Measurements from ENCODE around the gene RELT.

RELT gene

DNA sequence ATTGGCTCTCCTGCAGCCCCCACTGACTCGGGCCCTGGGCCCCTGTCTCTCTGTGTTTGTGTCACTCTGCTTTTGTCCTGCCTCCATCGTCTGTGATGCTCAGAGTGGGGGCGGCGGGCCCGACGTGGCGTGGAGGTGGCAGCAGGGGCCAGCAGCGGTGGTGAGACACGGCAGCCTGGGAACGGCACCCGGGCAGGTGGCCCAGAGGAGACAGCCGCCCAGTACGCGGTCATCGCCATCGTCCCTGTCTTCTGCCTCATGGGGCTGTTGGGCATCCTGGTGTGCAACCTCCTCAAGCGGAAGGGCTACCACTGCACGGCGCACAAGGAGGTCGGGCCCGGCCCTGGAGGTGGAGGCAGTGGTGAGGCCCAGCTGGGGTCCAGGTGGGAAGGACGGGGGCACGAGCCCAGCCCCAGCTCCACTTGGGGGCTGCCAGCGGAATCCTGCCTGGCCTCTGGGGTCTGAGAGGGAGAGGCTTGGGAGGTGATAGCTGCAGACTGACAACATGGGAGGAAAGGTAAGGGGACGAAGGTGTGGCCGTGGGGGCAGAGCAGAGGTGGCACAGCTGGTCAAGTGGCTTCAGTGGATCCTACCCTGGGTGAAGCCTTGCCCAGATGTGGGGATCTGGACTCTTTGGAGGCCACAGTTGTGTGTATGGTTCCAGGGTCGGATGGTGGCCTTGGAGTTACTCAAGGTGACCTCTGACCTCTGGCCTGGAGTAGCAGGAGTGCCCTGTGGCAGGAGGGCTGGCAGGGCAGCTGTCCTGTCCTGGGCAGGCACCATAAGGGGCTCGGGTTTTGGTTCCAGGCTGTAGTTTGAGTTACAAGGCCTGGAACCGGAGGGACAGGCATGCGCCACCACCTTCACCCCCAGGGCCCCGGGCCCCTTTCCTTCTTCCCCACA is 16.2 kb downstream of the RELT start:
- DNase-seq (ENCODE audit: low spot score): no peak

DNA sequence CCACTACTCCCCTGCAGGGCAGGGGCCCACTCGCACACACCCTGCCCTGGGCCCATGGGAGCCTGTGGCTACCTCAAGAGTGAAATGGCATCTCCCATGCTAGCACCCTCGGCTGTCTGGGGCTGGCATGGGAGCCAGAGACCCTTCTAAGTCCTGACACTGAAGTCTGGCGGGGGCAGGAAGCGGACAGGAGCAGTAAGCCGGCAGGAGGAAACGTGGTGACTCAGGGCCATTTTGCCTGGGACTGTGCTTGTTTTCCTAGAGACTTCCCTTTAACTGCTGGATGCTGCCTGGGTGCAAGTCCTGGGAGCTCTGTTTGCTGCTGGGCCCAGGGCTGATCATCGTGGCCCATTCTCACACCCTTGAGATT is 16.8 kb downstream of the RELT start:
- DNase-seq (ENCODE audit: low spot score): no peak

DNA sequence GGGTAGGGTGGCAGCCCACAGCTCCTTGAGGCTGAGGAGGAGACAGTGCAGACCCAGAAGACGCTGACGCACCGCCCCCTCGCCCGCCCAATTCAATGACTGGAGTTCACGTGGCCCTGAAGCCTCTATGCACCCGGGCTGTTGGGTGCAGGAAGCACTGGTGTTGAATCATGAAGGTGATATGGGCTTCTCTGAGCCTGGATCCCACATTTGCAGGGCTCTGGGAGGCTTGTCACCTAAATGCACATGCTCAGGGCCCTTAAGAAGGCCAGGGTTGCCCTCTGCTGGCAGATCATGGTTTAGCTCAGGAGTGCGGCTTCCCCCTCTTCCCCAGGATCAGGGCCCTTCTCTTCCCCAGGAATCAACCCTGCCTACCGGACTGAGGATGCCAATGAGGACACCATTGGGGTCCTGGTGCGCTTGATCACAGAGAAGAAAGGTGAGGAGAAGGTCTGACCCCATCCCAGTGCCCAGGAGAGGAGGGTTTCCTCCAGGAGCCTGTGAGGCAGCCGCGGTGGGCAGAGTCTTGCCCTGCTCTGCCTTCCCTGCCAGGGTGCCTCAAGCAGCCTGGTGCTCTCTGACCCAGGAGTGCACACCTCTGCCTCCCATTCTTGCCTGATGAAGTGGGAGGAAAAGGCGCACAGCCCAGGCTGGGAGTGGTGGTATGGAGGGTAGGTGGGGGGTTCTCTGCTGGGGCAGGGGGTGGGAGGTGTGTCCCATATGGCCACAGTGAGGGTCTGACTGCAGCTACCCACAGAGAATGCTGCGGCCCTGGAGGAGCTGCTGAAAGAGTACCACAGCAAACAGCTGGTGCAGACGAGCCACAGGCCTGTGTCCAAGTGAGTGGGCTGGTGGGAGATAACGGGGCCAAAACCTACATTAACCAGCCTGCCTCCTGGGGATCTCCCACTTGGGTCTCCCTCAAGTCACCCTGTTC is 17.5 kb downstream of the RELT start:
- DNase-seq (ENCODE audit: low spot score): peak; percentile 66

DNA sequence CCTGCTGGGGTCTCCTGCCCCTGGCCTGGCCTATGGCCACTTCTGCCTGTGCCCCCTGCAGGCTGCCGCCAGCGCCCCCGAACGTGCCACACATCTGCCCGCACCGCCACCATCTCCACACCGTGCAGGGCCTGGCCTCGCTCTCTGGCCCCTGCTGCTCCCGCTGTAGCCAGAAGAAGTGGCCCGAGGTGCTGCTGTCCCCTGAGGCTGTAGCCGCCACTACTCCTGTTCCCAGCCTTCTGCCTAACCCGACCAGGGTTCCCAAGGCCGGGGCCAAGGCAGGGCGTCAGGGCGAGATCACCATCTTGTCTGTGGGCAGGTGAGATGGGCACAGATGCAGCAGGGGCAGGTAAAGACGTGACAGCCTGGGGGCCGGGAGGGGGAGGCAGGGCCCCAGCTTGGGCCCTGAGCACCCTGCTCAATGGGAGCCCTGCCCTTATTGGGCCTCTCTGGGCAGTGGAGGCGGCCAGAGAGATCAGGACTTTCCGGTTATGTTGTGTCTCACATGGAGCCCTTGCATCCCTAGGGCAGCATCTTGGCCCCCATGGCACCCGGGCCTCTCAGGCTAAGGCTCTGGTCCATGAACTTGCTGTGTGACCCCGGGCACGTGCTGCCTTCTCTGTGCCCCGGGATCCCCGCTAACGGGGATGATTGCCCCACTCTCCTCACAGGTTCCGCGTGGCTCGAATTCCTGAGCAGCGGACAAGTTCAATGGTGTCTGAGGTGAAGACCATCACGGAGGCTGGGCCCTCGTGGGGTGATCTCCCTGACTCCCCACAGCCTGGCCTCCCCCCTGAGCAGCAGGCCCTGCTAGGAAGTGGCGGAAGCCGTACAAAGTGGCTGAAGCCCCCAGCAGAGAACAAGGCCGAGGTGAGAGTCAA is 18.5 kb downstream of the RELT start:
- DNase-seq (ENCODE audit: low spot score): no peak

DNA sequence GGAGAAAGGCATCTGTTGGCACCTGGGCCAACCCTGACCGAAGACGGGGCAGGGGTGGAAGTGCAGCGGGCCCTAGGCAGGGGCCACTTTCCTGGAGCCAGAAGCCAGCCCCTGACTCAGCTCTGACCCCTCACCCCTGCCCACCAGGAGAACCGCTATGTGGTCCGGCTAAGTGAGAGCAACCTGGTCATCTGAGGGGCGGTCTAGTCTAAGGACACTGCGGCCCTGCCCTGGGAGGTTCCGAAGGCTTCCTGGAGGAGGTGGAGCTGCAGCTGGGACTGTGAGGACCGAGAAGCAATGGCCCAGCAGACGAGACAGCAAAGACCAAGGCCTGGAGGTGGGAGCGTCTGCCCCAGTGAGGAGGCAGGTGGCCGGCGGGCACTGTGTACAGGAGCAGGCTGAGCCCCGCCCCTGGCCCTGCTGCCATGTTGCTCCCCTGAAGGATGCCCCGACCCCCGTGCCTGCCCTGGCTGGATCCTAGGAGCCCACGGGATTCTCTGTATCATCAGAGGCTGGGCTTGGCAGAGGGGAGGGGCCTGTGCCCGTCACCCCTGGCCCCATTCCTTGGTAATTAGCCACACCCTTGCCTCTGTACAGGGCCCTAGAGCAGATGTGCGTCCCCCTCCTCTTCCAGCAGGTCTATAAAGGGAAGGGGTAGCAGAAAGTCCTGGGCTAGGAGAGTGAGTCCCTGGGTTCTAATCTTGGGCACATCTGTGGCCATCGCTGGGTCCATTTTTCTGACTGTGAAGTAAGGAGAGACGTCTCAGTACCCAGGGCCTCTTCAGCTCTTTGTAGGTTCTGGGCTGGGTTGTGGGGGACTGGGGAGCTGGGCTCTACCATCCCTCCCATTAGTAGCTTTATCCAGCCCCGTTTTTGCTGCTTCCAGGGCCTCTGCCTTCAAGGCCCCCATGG is 19.4 kb downstream of the RELT start:
- no peak for DNase-seq (ENCODE audit: low spot score)

DNA sequence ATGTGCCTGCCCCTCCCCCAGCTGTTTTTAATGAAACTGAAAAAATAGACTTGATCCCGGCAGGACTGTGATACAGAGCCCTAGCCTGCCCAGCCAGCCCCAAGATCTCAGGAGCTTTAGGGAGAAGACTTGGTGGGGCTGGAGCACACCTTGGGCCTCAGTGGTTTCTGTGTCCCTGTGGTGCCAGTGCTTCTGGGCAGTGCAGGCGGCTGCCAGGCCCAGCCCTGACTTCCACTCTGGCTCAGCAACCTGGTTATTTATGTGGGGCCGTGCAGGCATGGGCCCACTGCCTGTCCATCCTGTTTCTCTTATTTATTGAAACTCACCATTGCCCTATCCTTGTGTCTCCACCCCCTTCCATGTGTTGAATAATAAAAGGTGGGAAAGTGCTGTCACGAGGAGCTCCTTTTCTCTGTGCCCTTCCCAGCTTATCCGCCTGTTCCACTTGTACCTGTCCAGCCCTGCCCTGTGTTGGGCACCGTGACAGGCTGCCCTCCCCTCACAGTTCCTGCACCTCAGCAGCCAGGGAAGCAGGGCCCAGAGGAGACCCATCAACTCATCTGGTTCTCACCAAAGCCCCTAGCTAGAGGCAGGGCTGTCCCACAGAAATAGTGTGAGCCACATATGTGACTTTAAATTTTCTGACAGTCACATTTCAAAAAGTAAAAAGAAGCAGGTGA is 20.2 kb downstream of the RELT start:
- DNase-seq (ENCODE audit: low spot score): no peak

DNA sequence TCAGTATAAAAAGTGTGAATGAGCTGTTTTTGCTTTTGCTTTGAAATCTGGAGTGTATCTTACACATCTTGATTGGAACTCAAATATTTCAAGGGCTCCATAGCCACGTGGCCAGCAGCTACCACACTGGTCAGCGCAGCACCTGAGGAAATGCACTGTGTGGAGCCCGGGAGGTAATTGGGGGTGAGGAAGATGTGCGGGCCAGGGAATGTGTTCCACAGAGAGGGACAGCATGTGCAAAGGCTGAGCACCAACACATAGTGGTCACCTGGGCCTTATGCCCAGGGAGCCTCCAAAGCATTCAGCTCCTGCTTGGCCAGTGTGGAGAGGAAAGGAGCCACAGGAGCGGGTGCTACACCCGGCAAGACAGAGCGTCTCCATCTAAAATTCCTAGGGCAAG is 20.8 kb downstream of the RELT start:
- no peak for DNase-seq (ENCODE audit: low spot score)

DNA sequence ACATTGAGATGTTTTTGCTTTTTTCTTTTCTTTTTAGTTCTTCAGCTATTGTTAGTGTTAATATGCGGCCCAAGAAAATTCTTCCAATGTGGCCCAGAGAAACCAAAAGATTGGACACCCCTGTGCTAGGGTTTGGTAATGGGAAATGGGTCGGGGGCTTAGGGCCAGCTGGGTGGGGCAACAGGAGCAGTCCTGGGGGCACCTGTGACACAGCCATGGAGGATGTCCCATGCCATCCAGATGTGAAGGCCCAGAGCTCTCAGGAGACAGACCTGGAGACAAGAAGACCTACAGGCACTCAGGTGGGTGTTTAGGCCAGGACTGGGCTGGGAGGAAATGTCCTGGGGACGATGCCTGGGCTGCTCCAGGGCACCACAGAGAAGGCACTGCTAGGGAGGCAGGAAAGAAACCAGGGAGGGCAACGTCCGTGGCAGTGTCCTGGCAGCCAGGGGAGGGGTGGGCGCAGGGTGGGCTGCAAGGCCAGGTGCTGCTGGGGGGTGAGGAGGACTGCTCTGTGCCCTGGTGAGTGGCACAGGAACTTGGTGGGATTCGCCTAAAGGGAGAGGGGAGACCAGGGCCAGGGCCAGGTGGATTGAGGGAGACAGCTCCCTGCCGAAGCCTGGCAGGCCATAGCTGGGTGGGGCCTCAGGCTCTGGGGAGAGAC is 21.4 kb downstream of the RELT start:
- DNase-seq (ENCODE audit: low spot score): no peak

DNA sequence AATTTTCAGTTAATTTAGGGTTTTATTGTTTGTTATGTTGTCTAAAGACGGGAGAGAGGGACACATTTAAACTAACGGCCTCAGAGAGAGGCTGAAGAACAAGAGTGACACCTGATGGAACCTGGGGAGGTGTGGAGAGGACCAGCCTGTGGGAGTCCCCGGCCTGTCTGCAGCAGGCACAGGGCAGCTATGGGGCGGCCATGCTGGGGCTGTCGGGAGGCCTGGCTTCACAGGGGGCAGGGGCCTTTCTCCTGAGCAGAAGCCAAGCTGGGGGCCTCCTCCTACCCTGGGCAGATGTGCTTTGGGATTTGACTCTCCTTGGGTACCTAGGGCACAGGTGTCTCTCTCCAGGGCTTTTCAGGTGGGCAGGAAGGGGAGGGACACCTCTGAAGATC is 21.9 kb downstream of the RELT start:
- no peak for DNase-seq (ENCODE audit: low spot score)

DNA sequence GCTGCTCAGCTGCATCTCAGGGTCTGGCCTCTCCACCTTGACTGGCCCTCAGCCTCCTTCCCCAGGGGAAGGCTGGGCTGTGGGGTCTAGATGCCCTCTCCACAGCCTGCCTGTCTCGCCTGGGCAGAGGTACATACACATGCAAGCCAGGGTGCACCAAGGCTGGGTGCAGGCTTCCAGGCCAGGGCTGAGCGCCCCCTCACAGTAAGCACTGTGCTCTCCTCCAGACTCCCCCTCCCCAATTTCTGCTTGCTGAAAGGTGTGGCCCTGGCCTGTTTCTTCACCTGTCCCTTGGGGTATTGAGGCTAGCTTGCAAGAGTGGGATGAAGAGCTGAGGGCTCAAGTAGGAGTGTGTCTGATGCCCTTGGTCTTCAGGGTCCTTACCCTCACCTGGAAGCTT is 22.5 kb downstream of the RELT start:
- DNase-seq (ENCODE audit: low spot score): no peak

DNA sequence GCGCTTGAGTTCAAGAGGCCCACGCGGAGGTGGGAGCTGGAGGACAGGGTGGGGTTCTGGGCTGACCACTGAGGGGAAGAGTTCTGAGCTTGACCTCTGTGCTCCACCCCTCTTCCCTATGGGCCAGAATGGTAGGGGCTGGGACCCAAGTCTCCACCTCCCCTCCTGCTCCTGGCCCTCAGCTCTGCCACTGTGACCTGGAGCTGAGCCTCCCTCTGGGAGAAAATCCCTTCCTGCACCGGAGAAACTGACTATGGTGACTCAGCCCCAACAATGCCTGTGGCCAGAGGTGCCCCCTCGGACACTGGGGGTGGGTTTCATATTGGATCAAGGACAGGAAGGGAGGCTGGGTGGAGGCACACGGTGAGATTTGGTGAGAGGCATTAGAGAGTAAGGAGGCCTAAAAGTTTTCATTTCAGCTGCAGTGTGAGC is 23.0 kb downstream of the RELT start:
- no peak for DNase-seq (ENCODE audit: low spot score)

DNA sequence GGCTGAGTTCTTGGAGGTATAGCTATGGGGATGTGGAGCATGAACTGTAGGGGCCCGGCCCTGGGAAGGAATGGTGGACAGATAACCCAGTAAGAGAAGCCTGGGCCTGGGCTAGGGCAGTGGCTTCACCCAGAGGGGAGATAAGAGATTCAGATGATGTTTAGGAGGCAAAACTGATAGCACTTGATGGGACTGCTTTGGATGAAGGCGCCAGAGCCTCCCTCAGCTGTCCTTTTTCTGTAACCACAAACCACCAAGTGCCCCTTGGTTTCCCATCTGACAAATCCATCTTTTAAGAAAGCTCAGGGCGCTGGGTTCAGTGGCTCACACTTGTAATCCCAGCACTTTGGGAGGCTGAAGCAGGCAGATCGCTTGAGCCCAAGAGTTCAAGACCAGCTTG is 23.4 kb downstream of the RELT start:
- no peak for DNase-seq (ENCODE audit: low spot score)

DNA sequence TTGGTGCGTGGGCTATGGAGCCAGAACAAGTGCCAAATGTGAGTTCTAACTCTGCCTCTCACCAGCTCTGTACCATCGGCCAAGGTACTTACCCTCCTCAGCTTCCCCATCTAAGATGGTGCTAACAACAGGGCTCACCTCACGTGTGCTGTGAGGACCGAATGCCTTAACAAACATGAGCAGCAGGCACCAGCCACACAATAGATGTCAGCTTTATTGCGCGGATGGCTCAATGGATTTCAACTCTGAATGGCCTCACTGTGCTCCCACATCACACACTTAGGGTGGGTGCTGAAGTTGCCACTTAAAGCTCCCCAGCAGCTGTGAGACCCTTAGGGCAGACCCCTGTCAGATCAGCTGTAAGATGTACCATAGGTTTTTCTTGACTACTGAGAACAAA is 24.1 kb downstream of the RELT start:
- DNase-seq (ENCODE audit: low spot score): no peak

DNA sequence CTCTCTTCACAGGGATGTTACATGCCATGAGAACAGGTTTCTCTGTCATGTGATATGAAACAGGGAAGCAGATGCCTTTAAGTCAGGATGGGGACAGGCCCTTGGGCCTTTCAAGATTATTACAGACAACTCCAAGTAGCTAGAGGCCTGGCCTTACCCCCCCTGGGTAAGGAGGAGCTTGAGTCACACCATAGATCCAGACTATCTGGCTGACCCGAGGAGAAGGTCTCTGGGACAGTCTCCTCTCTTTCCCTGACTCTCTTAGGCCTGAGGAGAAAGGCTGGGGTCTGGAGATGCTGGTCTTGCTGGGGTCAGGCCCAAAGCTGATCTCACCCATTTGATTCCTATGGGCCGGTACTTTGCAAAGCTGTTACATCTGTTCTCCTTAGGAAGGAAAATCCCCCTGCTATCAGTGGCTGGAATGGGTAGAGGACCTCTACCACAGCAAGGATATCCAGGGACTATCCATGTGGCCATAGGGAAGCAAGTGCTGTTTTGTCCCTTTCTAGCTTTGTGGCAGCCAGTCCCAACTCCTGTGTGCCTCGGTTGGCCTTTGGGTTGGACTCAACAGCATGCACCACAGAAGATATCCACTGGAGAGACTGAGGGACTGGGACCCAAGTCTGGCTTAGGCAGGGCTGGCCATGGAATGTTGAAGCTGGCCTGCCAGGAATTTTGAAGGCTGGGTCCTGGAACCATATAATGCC is 25.2 kb downstream of the RELT start:
- DNase-seq (ENCODE audit: low spot score): no peak

DNA sequence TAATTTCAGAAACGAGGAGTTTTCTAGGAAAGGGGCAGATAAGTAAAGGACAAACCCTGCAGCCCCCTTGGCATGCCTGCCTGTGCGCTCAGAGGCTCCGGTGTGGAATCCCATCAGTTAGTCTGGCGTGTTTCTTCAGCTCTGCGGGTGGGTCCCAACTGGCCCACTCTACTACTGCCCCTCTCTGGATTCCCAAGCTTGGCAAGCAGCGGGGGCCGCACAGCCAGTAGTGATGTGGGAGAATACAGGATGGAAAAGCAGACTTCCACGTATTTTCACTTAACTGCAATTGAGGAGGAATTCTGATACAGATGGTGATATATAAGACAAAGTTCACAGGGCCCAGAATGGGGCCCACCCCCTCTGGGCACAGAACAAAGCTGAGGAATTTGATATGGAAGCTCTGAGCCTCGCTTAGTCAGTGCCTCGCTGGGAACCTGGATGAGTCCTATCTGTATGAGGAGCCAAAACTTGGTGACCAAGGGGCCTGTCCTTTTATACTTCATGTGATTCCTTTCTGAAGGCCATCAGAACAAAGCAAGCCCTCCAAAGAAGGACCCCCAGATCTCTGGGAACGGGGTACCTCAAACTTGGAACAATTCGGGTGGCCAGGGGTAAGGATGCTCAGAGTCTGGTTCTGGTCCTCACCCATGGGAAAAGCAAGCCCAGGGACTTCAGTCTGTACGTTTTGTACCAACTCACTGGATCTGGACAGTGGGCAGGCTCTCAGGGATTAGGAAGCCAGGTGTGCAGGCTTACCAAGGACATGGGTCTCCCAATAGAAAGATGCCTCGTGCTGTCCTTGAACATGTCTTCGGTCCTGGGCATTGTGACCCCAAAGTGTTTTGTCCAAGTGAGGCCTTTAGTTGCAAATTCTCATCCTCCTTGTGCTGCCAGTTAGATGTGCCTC is 26.0 kb downstream of the RELT start:
- no peak for DNase-seq (ENCODE audit: low spot score)

DNA sequence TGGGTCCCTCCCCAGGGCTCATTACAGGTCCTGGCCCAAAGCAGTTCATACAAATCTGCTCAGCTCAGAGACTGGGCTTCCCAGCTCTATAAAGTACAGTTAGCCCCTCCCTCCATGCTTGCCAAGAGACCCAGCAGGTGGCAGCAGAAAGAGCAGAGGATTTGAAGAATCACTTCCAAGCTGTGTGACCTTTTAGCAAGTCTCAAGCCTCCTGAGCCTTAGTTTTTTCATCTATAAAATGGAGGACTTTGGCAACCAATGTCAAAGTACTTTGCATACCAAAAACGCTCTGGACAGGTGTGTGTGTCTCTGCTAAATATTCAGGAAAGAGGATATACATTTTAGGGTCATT is 26.6 kb downstream of the RELT start:
- DNase-seq (ENCODE audit: low spot score): no peak

DNA sequence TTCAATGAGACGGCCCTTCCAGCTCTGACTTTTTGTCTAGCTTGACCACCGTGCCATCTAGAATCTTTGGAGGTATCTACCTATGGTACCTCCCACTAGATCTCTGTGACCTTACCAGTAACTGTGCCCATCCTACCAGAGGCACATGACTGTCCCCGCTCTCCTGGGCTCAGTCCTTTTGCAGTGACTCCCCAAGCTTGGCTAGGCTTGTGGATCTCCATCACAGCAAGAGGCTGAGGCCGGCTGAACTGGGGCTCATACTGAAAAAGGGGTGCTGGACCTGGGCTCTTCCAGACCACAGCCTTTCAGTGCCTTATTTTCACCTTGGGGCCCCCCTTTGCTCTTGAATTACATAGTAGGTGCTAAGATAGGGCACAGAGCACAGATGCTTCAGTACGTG is 27.3 kb downstream of the RELT start:
- no peak for DNase-seq (ENCODE audit: low spot score)

DNA sequence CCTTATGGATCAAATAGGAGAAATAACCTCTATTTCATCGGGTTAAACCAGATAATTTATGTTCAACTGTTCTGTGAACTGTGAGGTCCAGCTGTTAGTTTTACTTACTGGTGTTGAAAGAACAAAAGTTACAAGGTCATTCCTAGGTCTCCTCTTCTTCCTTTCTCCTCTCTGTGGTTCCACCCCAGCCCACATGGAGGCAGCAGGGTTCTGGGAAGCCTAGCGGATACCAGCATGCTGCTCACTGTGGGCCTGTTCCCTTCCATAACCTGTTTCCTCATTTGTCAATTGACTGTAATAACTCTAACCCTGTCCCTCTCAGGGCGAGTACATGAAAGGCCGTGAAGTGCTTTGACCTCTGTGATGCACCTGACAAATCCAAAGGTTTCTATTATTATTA is 27.8 kb downstream of the RELT start:
- no peak for DNase-seq (ENCODE audit: low spot score)

Data from CD4-positive, alpha-beta T cell treated with Interleukin-15 for 4 hours (primary cell).